ENCODE measurements around the gene SORBS1. TPM values are rescaled to one million over a fixed set of nuclear protein-coding genes. Genes with fewer than 3 reads are reported as not detected.

SORBS1 gene
- total and polyA plus RNA-seq, 2 of the 13 experiments (the other 11 are each of a cell fraction or from before 2014, with no cell fraction given), result 16.8 to 39.8 TPM

DNA sequence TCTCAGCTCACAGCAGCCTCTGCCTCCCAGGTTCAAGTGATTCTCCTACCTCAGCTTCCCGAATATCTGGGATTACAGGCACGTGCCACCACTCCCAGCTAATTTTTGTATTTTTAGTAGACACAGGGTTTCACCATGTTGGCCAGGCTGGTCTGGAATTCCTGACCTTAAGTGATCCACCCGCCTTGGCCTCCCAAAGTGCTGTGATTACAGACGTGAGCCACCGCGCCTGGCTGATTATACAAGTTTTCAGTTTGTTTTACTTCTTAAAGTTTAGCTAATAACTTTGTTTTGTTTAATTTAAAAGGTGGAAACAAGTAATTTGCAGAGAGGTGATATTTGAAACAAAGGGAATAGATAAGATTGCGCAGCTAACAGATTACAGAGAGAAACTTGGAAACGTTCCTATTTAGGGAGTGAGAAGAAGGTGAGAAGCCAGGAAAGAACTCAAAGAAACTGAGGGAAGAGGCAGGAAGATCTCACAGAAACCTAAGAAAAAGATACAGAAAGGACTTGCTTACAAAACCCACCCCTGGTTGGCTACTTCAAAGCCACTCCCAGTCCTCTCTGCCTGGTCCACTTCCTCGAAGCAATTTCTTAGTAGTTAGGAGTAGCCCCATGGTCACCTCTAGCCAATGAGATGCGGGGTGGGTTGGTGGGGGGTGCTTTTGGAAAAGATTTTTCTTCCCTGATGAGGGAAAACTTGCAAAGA lies 255.4 kb downstream of the SORBS1 start:
- ChIA-PET CTCF (ENCODE audit: low intra/inter-chr PET ratio, low total read pairs) (no interaction called here), POLR2A (no interaction called here)
- Histone ChIP-seq H3K4me3 (replicated peaks in 1 of 3; ENCODE audit: insufficient read depth in 1 of 3, low read depth in 2 of 3, low read length in 3 of 3) (no peak overlapping the region), H3K79me2 (ENCODE audit: insufficient read depth, low read length) (no peaks in the 10 kb centered on the region), H2AFZ (ENCODE audit: low read length) (no peak overlapping the region), H3K4me2 (ENCODE audit: low read depth, low read length) (no peak overlapping the region; the same call in 1 of the 2 replicates), H3K36me3 (replicated peaks in 1 of 2; ENCODE audit: control insufficient read depth in 1 of 2, insufficient read depth in 2 of 2, low read length in 2 of 2) (no peaks in the 10 kb centered on the region), H3K9me3 (ENCODE audit: low read length) (no peaks in the 10 kb centered on the region), H3K27me3 (ENCODE audit: control insufficient read depth in 1 of 2, insufficient read depth in 2 of 2, low read length in 2 of 2) (no peaks in the 10 kb centered on the region), H3K27ac (ENCODE audit: extremely low read length, insufficient read depth, low read length) (no peak overlapping the region), H3K4me1 (ENCODE audit: insufficient read depth, low read length) (peaks cover 58% of the 10 kb centered on the region), H4K20me1 (ENCODE audit: insufficient read depth, low read length) (no peaks in the 10 kb centered on the region), H3K9ac (ENCODE audit: insufficient read depth, low read depth, low read length) (no peak overlapping the region)
- FAIRE-seq, result no peak
- in situ Hi-C loops (cut with HindIII; ENCODE audit: extremely low pct_ligation_motif_present, low pct_unique_long_range_greater_than_20kb), result no loop called here
- intact Hi-C loops (cut with micrococcal nuclease; ENCODE audit: unreplicated experiment), result no loop called here
- no peak for TF ChIP-seq U2AF2 (IDR thresholded peaks at IDR 0.05; ENCODE audit: low read depth, low read length)
- TF ChIP-seq, protein P1, sequence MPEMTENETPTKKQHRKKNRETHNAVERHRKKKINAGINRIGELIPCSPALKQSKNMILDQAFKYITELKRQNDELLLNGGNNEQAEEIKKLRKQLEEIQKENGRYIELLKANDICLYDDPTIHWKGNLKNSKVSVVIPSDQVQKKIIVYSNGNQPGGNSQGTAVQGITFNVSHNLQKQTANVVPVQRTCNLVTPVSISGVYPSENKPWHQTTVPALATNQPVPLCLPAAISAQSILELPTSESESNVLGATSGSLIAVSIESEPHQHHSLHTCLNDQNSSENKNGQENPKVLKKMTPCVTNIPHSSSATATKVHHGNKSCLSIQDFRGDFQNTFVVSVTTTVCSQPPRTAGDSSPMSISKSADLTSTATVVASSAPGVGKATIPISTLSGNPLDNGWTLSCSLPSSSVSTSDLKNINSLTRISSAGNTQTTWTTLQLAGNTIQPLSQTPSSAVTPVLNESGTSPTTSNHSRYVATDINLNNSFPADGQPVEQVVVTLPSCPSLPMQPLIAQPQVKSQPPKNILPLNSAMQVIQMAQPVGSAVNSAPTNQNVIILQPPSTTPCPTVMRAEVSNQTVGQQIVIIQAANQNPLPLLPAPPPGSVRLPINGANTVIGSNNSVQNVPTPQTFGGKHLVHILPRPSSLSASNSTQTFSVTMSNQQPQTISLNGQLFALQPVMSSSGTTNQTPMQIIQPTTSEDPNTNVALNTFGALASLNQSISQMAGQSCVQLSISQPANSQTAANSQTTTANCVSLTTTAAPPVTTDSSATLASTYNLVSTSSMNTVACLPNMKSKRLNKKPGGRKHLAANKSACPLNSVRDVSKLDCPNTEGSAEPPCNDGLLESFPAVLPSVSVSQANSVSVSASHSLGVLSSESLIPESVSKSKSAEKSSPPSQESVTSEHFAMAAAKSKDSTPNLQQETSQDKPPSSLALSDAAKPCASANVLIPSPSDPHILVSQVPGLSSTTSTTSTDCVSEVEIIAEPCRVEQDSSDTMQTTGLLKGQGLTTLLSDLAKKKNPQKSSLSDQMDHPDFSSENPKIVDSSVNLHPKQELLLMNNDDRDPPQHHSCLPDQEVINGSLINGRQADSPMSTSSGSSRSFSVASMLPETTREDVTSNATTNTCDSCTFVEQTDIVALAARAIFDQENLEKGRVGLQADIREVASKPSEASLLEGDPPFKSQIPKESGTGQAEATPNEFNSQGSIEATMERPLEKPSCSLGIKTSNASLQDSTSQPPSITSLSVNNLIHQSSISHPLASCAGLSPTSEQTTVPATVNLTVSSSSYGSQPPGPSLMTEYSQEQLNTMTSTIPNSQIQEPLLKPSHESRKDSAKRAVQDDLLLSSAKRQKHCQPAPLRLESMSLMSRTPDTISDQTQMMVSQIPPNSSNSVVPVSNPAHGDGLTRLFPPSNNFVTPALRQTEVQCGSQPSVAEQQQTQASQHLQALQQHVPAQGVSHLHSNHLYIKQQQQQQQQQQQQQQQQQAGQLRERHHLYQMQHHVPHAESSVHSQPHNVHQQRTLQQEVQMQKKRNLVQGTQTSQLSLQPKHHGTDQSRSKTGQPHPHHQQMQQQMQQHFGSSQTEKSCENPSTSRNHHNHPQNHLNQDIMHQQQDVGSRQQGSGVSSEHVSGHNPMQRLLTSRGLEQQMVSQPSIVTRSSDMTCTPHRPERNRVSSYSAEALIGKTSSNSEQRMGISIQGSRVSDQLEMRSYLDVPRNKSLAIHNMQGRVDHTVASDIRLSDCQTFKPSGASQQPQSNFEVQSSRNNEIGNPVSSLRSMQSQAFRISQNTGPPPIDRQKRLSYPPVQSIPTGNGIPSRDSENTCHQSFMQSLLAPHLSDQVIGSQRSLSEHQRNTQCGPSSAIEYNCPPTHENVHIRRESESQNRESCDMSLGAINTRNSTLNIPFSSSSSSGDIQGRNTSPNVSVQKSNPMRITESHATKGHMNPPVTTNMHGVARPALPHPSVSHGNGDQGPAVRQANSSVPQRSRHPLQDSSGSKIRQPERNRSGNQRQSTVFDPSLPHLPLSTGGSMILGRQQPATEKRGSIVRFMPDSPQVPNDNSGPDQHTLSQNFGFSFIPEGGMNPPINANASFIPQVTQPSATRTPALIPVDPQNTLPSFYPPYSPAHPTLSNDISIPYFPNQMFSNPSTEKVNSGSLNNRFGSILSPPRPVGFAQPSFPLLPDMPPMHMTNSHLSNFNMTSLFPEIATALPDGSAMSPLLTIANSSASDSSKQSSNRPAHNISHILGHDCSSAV (CRISPR knock-in tag; IDR thresholded peaks at IDR 0.05; ENCODE audit: borderline replicate concordance), result no peak
- no peak for TF ChIP-seq ZNF605 (CRISPR knock-in tag; IDR thresholded peaks at IDR 0.05)
- no peak for DNase-seq (ENCODE audit: low spot score)
- BruUV-seq (replicated peaks), result no TSS peak
- no peak for ATAC-seq
- WGBS (ENCODE audit: low lambda C conversion rate), result 46% methylated on average over 10 of the region's 10 CpGs
